PC-9 (cell line): ENCODE data around the gene TRAPPC6A.
A peak's percentile ranks its signal among the peaks of the same experiment; 100 is the strongest.

ENCODE experiments used
- CTCF ChIP-seq: fragments of 200-600 bp; sonication (generic); conservative IDR thresholded peaks from 2 replicates; pipeline ENCODE4 v1.6.1; 2017; ENCODE audit warnings: mixed run types, antibody characterized with exemption, mild to moderate bottlenecking, moderate library complexity
- EZH2 ChIP-seq: fragments of 200-600 bp; sonication (generic); IDR thresholded peaks from 2 replicates; pipeline ENCODE4 v1.8.0; 2017; ENCODE audit warnings: antibody characterized with exemption, low read depth

GRCh38 chr19:45161738-45162607 is 16.1 kb downstream of the TRAPPC6A start:
- TF ChIP-seq CTCF (peak; percentile 57; the same call in 1 of the 2 replicates), EZH2 (no peak)
